ENCODE measurements around the gene NKPD1. TPM values are rescaled to one million over a fixed set of nuclear protein-coding genes. Genes with fewer than 3 reads are reported as not detected.

NKPD1 gene
- total and polyA plus RNA-seq, 9 of the 15 experiments (the other 6 are each of a cell fraction or from before 2014, with no cell fraction given) = 0.03 to 0.09 (median 0.04) TPM; not detected in 5

GRCh38 chr19:45147835-45148676 is 12.7 kb downstream of the NKPD1 start:
- no peak for TF ChIP-seq BRD4 (IDR thresholded peaks at IDR 0.05)
- TF ChIP-seq CTCF (IDR thresholded peaks at IDR 0.05 in 2 of 3, conservative IDR thresholded peaks at IDR 0.05 in 1 of 3; ENCODE audit: insufficient read depth in 2 of 3, low read depth in 1 of 3, low read length in 3 of 3) = 0 out of 6 replicates have a peak, but pooled peaks have one; percentile 17 to 27 (median 22)
- TF ChIP-seq, protein P1, sequence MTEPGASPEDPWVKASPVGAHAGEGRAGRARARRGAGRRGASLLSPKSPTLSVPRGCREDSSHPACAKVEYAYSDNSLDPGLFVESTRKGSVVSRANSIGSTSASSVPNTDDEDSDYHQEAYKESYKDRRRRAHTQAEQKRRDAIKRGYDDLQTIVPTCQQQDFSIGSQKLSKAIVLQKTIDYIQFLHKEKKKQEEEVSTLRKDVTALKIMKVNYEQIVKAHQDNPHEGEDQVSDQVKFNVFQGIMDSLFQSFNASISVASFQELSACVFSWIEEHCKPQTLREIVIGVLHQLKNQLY (CRISPR knock-in tag; conservative IDR thresholded peaks at IDR 0.05) = no peak
- TF ChIP-seq POLR2G (IDR thresholded peaks at IDR 0.05; ENCODE audit: low read depth, low read length) = peak; percentile 5
- peak; percentile 97 for TF ChIP-seq MYNN (IDR thresholded peaks at IDR 0.05)
- peak; percentile 76 for TF ChIP-seq MYNN (CRISPR knock-in tag; IDR thresholded peaks at IDR 0.05)
- TF ChIP-seq NCOR1 (IDR thresholded peaks at IDR 0.05) = no peak
- TF ChIP-seq BCOR (IDR thresholded peaks at IDR 0.05) = no peak
- no peak for TF ChIP-seq MCM5 (IDR thresholded peaks at IDR 0.05; ENCODE audit: low read depth)
- TF ChIP-seq CREM (IDR thresholded peaks at IDR 0.05; ENCODE audit: low read depth) = no peak
- TF ChIP-seq ZNF197 (CRISPR knock-in tag; IDR thresholded peaks at IDR 0.05; ENCODE audit: low read depth) = no peak
- TF ChIP-seq, protein P2, sequence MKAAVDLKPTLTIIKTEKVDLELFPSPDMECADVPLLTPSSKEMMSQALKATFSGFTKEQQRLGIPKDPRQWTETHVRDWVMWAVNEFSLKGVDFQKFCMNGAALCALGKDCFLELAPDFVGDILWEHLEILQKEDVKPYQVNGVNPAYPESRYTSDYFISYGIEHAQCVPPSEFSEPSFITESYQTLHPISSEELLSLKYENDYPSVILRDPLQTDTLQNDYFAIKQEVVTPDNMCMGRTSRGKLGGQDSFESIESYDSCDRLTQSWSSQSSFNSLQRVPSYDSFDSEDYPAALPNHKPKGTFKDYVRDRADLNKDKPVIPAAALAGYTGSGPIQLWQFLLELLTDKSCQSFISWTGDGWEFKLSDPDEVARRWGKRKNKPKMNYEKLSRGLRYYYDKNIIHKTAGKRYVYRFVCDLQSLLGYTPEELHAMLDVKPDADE (conservative IDR thresholded peaks at IDR 0.05; ENCODE audit: control insufficient read depth, low read depth, low read length) = no peak
- TF ChIP-seq ZNF121 (CRISPR knock-in tag; conservative IDR thresholded peaks at IDR 0.05) = peak; percentile 81
- no peak overlapping the region for H3K4me2 ChIP-seq (ENCODE audit: insufficient read depth, low read length)
- ATAC-seq (peak; percentile 63), FAIRE-seq (no peak), DNase-seq (ENCODE audit: extremely low read depth in 1 of 4, low spot score in 3 of 4) (peak in 1 of 4 experiments; percentile 18)
- H2AFZ ChIP-seq (ENCODE audit: low read depth, low read length) = no peak overlapping the region
- H3K9ac ChIP-seq (ENCODE audit: insufficient read depth in 1 of 2, low read depth in 2 of 2, low read length in 2 of 2) = no peak overlapping the region; a peak in 1 of 4 replicates
- BruUV-seq (replicated peaks) = no TSS peak
- no peak overlapping the region for H3K4me3 ChIP-seq
- H4K20me1 ChIP-seq (replicated peaks; ENCODE audit: control insufficient read depth, insufficient read depth, low read length) = no peaks in the 10 kb centered on the region
- H3K9me3 ChIP-seq (replicated peaks; ENCODE audit: control insufficient read depth, insufficient read depth, low read depth, low read length) = no peaks in the 10 kb centered on the region
- in situ Hi-C loops (cut with MboI) = no loop called here
- 75% methylated on average over 18 of the region's 18 CpGs for WGBS (ENCODE audit: insufficient coverage, low coverage, missing lambda C conversion rate)
- H3K36me3 ChIP-seq (ENCODE audit: control insufficient read depth, insufficient read depth, low read length) = peaks cover 33% of the 10 kb centered on the region; the same call in 1 of the 3 replicates
- intact Hi-C loops (cut with micrococcal nuclease) = no loop called here
- H3K27ac ChIP-seq (ENCODE audit: extremely low read depth, low read depth, low read length) = no peak overlapping the region
- no peaks in the 10 kb centered on the region for H3K79me2 ChIP-seq (ENCODE audit: control insufficient read depth, insufficient read depth, low read length)
- ChIA-PET CTCF (ENCODE audit: low intra/inter-chr PET ratio) (no interaction called here), POLR2A (interaction anchor here (0.5 to 1.8 kb wide), 3 partner anchors 16 to 39 kb away, joined by 3 to 4 read pairs (median 3); no protein-coding TSS in a partner anchor)
- H3K4me1 ChIP-seq (replicated peaks in 1 of 2; ENCODE audit: control insufficient read depth in 2 of 2, insufficient read depth in 2 of 2, low read length in 2 of 2) = peaks cover 0 to 65% of the 10 kb centered on the region in 2 experiments; a peak in 2 of 5 replicates
- no peaks in the 10 kb centered on the region for H3K27me3 ChIP-seq (ENCODE audit: control insufficient read depth in 2 of 2, insufficient read depth in 2 of 2, low read length in 2 of 2)
- H3K9me1 ChIP-seq (ENCODE audit: control insufficient read depth, insufficient read depth, low read length) = no peaks in the 10 kb centered on the region

All from K562 (cell line).